ENCODE data around the gene EYA2.

EYA2 gene

DNA sequence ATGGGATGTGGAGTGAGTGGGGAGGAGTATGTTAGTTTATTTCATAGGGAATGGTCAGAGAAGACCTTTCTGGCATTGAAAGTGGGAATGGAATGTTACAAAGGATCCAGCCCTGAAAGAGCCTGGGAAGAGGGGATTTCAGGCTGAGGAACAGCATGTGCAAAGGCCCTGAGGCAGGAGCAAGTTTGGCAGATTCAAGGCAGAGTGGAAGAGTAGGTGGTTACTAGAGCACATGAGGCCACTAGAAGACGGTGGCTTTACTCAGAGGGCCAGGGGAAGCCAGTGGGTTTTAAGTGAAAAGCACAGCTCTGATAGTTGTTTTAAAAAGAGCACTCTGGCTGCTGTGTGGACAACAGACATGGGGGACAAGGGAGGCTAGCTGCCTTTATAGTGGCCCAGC, 234.7 kb downstream of the EYA2 start:
- no peak for DNase-seq (ENCODE audit: extremely low read depth, low read depth)
- TF ChIP-seq, protein P1, sequence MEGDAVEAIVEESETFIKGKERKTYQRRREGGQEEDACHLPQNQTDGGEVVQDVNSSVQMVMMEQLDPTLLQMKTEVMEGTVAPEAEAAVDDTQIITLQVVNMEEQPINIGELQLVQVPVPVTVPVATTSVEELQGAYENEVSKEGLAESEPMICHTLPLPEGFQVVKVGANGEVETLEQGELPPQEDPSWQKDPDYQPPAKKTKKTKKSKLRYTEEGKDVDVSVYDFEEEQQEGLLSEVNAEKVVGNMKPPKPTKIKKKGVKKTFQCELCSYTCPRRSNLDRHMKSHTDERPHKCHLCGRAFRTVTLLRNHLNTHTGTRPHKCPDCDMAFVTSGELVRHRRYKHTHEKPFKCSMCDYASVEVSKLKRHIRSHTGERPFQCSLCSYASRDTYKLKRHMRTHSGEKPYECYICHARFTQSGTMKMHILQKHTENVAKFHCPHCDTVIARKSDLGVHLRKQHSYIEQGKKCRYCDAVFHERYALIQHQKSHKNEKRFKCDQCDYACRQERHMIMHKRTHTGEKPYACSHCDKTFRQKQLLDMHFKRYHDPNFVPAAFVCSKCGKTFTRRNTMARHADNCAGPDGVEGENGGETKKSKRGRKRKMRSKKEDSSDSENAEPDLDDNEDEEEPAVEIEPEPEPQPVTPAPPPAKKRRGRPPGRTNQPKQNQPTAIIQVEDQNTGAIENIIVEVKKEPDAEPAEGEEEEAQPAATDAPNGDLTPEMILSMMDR (IDR thresholded peaks at IDR 0.05; ENCODE audit: low read depth, low read length) = no peak

DNA sequence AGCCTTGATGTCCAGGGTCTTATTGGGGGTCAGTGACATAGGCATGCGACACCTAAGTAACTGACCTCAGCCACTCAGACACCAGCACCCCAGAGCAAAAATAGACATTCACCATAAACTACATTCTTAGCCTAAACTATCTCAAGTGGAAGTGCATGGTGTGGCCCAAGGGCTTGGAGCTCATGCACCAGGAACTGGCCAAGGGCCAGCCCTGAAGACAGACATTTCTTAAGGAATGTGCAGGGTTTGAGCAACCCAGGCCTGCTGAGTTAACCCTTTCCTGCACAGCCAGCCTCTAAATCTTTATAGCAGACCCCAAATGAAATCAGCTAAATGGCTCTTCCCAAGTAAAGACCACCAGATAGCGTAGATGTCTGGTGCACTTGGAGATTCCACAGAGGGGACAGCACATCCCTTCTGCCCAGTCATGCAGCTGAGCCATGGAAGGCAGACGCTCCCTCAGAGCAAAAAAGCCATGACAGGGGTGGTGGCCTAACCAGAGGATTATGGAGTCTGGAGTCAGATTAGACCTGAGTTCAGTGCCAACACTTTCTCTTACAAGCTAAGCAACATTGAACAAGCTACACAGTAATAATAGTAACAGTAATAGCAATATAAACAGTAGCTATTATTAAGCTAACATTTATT, 239.3 kb downstream of the EYA2 start:
- no peak for DNase-seq (ENCODE audit: extremely low read depth, low read depth)
- TF ChIP-seq, protein P1 (IDR thresholded peaks at IDR 0.05; ENCODE audit: low read depth, low read length) = no peak

DNA sequence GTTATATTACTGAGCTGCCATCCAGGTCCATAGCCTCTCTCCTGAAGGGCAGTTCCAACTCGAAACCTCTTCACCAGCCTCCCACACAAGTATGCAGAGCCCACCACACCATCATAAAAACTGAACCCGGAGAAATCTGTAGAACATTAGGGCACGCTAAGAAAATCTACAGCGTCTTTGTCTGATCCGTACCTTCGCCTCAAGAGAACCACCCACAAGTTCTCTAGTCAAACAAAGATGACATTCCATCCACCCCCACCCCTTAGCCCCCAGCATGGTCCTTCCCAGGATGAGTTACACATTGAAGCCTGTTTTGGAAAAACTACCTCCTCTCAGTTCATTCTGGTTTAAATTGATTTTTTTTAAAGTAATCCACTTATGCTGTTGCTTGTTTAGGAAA, 242.1 kb downstream of the EYA2 start:
- no peak for DNase-seq (ENCODE audit: extremely low read depth, low read depth)
- TF ChIP-seq, protein P1 (IDR thresholded peaks at IDR 0.05; ENCODE audit: low read depth, low read length) = no peak

DNA sequence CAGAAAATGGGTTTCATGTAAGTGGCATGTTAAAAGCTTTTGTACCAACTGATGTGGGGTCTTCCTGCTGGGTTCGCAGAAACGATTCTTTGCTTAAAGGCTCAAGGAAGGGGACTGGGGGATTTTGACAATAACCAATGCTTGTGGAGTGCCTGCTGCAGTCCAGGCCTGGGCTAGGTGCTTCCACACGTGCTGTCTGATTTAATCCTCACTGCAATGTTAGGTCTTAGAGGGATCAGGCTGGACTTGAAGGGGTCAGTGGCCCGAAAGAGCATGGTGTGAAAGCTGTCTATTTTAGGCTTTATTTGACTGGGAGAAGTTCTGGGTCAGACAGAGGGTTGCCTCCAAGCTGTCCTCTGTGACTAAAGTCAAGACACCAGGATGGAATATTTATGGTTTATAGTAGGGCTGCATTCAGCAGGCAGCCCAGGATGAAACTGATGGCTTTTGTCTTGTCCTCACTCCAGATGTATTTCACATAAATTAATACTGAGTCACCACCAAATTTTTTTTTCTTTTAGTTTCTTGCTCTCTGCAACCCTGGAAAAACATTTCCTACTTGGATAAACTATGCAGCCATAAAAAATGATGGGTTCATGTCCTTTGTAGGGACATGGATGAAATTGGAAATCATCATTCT, 242.7 kb downstream of the EYA2 start:
- no peak for DNase-seq (ENCODE audit: extremely low read depth, low read depth)
- TF ChIP-seq, protein P1 (IDR thresholded peaks at IDR 0.05; ENCODE audit: low read depth, low read length) = no peak

DNA sequence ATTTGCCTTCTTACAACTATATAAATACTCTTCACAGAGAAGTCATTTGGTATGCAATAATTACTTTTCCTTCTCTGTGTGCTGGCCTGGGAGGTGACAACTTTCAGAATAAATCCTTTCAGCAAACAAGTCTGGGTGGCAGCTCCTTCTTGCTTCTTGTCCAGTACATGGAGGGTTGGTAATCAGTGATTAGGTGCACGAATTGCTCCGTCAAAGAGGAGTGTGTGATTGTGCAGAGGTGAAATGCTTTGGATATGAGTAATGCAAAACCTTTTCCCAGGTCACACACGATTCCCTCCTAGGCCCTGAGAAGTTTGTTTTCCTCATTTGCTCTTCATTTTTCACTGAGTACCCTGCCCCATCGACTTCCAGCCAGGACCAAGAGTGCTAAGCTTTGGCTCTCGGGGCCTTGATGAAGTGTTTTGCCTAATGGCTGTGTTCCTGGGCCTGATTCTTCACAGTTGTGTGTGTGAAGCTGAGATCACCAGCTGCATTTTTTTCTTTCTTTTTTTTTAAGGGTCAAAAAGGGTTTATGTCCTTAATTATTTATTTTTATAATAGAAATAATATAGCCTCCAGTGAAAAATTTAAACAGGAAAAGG, 245.4 kb downstream of the EYA2 start:
- TF ChIP-seq, protein P1 (IDR thresholded peaks at IDR 0.05; ENCODE audit: low read depth, low read length) = no peak
- no peak for DNase-seq (ENCODE audit: extremely low read depth, low read depth)

DNA sequence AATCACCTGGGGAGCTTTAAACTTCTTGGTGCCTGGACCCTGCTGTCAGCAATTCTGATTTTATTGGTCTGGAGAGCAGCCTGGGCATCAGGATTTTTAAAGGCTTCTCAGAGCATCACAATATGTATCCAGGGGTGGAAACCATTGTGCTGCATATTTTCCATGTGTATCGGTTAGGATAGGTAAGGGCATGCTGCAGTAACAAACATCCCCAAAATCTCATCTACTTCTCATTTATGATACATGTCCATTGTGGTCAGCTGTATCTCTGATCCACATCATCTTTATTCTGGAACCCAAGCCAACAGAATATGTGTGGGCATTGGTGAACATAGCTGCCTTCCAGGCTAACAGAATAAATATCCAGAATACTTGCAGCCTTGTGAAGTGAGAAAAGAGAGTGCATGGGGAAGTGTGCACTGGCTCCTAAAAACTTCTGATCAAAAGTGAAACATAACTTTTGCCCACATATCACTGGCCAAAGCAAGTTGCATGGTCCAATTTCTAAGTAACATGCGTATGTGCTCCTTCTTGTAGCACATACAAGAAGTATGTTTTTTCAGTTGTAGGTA, 246.8 kb downstream of the EYA2 start:
- no peak for DNase-seq (ENCODE audit: extremely low read depth, low read depth)
- TF ChIP-seq, protein P1 (IDR thresholded peaks at IDR 0.05; ENCODE audit: low read depth, low read length) = no peak

Measured in AG09319 (cell line).